ENCODE results near the gene TRIM10.

DNA sequence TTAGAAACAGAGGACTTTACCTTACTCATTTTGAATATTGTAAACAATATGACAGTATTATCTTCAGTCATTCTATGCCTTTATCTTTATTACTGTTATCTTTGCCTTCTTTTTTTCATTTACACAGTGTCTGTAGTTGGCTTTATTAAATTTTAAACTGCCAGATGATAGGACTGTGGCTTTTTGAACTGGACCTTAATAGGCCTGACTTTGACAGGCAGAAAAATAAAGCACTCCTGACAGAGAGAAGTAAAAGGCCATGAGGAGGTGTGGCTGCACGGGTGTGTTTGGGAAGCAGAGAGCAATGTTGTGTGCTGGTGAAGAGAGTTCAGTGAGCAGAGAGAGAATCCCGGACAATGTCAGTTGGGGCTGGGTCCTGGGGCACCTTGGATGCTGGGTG, 17.2 kb downstream of the TRIM10 start:
- TF ChIP-seq ZNF121 (tag by site-specific recombination; IDR thresholded peaks at IDR 0.05) = no peak
- no peak for TF ChIP-seq ZNF366 (tag by site-specific recombination; conservative IDR thresholded peaks at IDR 0.05)
- TF ChIP-seq, protein P1, sequence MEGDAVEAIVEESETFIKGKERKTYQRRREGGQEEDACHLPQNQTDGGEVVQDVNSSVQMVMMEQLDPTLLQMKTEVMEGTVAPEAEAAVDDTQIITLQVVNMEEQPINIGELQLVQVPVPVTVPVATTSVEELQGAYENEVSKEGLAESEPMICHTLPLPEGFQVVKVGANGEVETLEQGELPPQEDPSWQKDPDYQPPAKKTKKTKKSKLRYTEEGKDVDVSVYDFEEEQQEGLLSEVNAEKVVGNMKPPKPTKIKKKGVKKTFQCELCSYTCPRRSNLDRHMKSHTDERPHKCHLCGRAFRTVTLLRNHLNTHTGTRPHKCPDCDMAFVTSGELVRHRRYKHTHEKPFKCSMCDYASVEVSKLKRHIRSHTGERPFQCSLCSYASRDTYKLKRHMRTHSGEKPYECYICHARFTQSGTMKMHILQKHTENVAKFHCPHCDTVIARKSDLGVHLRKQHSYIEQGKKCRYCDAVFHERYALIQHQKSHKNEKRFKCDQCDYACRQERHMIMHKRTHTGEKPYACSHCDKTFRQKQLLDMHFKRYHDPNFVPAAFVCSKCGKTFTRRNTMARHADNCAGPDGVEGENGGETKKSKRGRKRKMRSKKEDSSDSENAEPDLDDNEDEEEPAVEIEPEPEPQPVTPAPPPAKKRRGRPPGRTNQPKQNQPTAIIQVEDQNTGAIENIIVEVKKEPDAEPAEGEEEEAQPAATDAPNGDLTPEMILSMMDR (tag by site-specific recombination; IDR thresholded peaks at IDR 0.05) = no peak
- TF ChIP-seq ZNF596 (tag by site-specific recombination; IDR thresholded peaks at IDR 0.05) = no peak
- TF ChIP-seq ZNF626 (tag by site-specific recombination; IDR thresholded peaks at IDR 0.05) = no peak
- TF ChIP-seq, protein P2, sequence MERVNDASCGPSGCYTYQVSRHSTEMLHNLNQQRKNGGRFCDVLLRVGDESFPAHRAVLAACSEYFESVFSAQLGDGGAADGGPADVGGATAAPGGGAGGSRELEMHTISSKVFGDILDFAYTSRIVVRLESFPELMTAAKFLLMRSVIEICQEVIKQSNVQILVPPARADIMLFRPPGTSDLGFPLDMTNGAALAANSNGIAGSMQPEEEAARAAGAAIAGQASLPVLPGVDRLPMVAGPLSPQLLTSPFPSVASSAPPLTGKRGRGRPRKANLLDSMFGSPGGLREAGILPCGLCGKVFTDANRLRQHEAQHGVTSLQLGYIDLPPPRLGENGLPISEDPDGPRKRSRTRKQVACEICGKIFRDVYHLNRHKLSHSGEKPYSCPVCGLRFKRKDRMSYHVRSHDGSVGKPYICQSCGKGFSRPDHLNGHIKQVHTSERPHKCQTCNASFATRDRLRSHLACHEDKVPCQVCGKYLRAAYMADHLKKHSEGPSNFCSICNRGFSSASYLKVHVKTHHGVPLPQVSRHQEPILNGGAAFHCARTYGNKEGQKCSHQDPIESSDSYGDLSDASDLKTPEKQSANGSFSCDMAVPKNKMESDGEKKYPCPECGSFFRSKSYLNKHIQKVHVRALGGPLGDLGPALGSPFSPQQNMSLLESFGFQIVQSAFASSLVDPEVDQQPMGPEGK (tag by site-specific recombination; IDR thresholded peaks at IDR 0.05) = no peak
- TF ChIP-seq PBX3 (CRISPR knock-in tag; IDR thresholded peaks at IDR 0.05) = no peak
- TF ChIP-seq ZNF488 (tag by site-specific recombination; IDR thresholded peaks at IDR 0.05) = no peak
- no peak for TF ChIP-seq ZNF223 (tag by site-specific recombination; IDR thresholded peaks at IDR 0.05)
- TF ChIP-seq ZNF768 (tag by site-specific recombination; IDR thresholded peaks at IDR 0.05) = no peak
